HG02885 (cell line): ENCODE data around the gene PDPK1.
"Not testable (repeated sequence)": the region's sequence is repeated elsewhere in the genome, so short reads cannot be mapped to it uniquely, and the experiment has no call there.

Experiments
- ATAC-seq: cut with Tn5 transposase; IDR thresholded peaks from one replicate; pipeline ENCODE4 v1.9.1; 2021; ENCODE audit warnings: mild to moderate bottlenecking; ENCODE audit not compliant: unreplicated experiment, poor library complexity

Gene PDPK1

GRCh38 chr16:2604016-2604369 is 66.2 kb downstream of the PDPK1 start:
- ATAC-seq = not testable (repeated sequence)

GRCh38 chr16:2606820-2607219 is 69.0 kb downstream of the PDPK1 start:
- ATAC-seq = peak; percentile 31

- not testable (repeated sequence) for ATAC-seq
These were observed 71.5 kb downstream of the PDPK1 start for GRCh38 chr16:2609345-2609744.

- no peak for ATAC-seq
These were observed 72.1 kb downstream of the PDPK1 start for GRCh38 chr16:2609827-2610470.

- no peak for ATAC-seq
These were observed 73.1 kb downstream of the PDPK1 start for GRCh38 chr16:2610781-2611498.

GRCh38 chr16:2611499-2611862 is 73.7 kb downstream of the PDPK1 start:
- ATAC-seq = no peak

GRCh38 chr16:2611877-2612276 is 74.1 kb downstream of the PDPK1 start:
- ATAC-seq = not testable (repeated sequence)

- ATAC-seq = not testable (repeated sequence)
These were observed 75.4 kb downstream of the PDPK1 start for GRCh38 chr16:2613251-2613650.

- no peak for ATAC-seq
These were observed 77.0 kb downstream of the PDPK1 start for GRCh38 chr16:2614761-2615191.

GRCh38 chr16:2618964-2619363 is 81.1 kb downstream of the PDPK1 start:
- ATAC-seq = not testable (repeated sequence)

- ATAC-seq = not testable (repeated sequence)
These were observed 81.8 kb downstream of the PDPK1 start for GRCh38 chr16:2619628-2620027.

- ATAC-seq = not testable (repeated sequence)
These were observed 83.0 kb downstream of the PDPK1 start for GRCh38 chr16:2620870-2621269.

GRCh38 chr16:2621395-2621794 is 83.6 kb downstream of the PDPK1 start:
- ATAC-seq = not testable (repeated sequence)

GRCh38 chr16:2627075-2627474 is 89.3 kb downstream of the PDPK1 start:
- ATAC-seq = not testable (repeated sequence)

- ATAC-seq = not testable (repeated sequence)
These were observed 93.4 kb downstream of the PDPK1 start for GRCh38 chr16:2631203-2631602.

- not testable (repeated sequence) for ATAC-seq
These were observed 94.5 kb downstream of the PDPK1 start for GRCh38 chr16:2632291-2632690.

- not testable (repeated sequence) for ATAC-seq
These were observed 101.4 kb downstream of the PDPK1 start for GRCh38 chr16:2639071-2639721.

GRCh38 chr16:2639722-2640072 is 101.9 kb downstream of the PDPK1 start:
- ATAC-seq = not testable (repeated sequence)

GRCh38 chr16:2642561-2642960 is 104.7 kb downstream of the PDPK1 start:
- ATAC-seq = not testable (repeated sequence)

GRCh38 chr16:2644754-2645453 is 107.1 kb downstream of the PDPK1 start:
- not testable (repeated sequence) for ATAC-seq
